Astrocyte of the spinal cord (primary cell): Measurements from ENCODE around the gene AHR.

ENCODE experiments used
- DNase-seq: peaks from one replicate; pipeline ENCODE4 v3.0.0; 2011; ENCODE audit warnings: low read depth, low spot score
- H3K4me3 ChIP-seq: 2 replicates; pipeline ENCODE4 v1.5.1; 2011; ENCODE audit warnings: low read depth, mild to moderate bottlenecking, low read length, moderate library complexity
- CTCF ChIP-seq: IDR thresholded peaks from 2 replicates; pipeline ENCODE4 v1.5.1; 2012; ENCODE audit warnings: low read depth, mild to moderate bottlenecking, low read length, inconsistent platforms
- in situ Hi-C: cut with HindIII; loops from 2 replicates; pipeline ENCODE4 v1.10.0; 2017; ENCODE audit warnings: low sequenced_read_pairs

Gene AHR

GRCh38 chr7:17319164-17320101 lies 21.0 kb downstream of the AHR start:
- TF ChIP-seq CTCF: no peak
- H3K4me3 ChIP-seq: no peak overlapping the region
- no peak for DNase-seq
- in situ Hi-C loops: no loop called here

- in situ Hi-C loops: no loop called here
- H3K4me3 ChIP-seq: no peak overlapping the region
- DNase-seq: no peak
- TF ChIP-seq CTCF: no peak
Observed at GRCh38 chr7:17320102-17320497, 21.6 kb downstream of the AHR start.

DNA sequence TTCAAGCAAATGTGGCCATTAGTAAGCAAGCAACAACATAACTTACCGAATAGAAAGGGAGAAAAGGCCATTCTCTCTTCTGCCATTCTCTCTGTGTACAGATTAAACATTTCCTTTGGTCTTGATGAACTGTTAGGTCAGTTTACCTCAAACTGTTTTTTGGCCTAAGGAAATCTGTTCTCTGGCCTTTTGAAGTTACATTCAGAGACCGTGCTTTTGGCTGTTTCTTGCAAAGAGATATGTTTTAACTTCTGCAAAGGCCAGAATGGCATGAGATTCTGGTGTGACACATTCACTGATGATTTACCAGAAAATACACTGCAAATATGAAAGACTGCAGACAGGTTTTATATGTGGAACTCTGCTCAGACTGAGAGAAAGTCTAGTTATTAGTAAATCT lies 22.2 kb downstream of the AHR start:
- in situ Hi-C loops: no loop called here
- no peak overlapping the region for H3K4me3 ChIP-seq
- DNase-seq: no peak
- TF ChIP-seq CTCF: no peak

- no peak for TF ChIP-seq CTCF
- in situ Hi-C loops: no loop called here
- no peak overlapping the region for H3K4me3 ChIP-seq
- DNase-seq: no peak
Observed at GRCh38 chr7:17325364-17325763, 26.9 kb downstream of the AHR start.

- no peak for TF ChIP-seq CTCF
- DNase-seq: no peak
- in situ Hi-C loops: no loop called here
- no peak overlapping the region for H3K4me3 ChIP-seq
Observed at GRCh38 chr7:17326378-17326777, 27.9 kb downstream of the AHR start.

GRCh38 chr7:17328641-17329040 lies 30.2 kb downstream of the AHR start:
- in situ Hi-C loops: no loop called here
- TF ChIP-seq CTCF: no peak
- no peak for DNase-seq

More at GRCh38 chr7:17328641-17329040, 30.2 kb downstream of the AHR start:
- no peak overlapping the region for H3K4me3 ChIP-seq
